A673 (cell line): ENCODE results near the gene OSBPL1A.

Experiments used
- EZH2 ChIP-seq: fragments of 200-600 bp; sonication (generic); IDR thresholded peaks from 2 replicates; pipeline ENCODE4 v1.6.1; 2017; ENCODE audit warnings: borderline replicate concordance, low read depth, mild to moderate bottlenecking, mixed read lengths, antibody characterized with exemption, low read length; ENCODE audit not compliant: poor library complexity, severe bottlenecking
- TF ChIP-seq, protein P1 (sequence below): fragments of 300-800, 200-600 bp; sonication (generic); conservative IDR thresholded peaks from 2 replicates; pipeline ENCODE4 v1.5.1; 2017; ENCODE audit warnings: low read depth, mild to moderate bottlenecking, antibody characterized with exemption, low read length, moderate library complexity, mixed read lengths

DNA sequence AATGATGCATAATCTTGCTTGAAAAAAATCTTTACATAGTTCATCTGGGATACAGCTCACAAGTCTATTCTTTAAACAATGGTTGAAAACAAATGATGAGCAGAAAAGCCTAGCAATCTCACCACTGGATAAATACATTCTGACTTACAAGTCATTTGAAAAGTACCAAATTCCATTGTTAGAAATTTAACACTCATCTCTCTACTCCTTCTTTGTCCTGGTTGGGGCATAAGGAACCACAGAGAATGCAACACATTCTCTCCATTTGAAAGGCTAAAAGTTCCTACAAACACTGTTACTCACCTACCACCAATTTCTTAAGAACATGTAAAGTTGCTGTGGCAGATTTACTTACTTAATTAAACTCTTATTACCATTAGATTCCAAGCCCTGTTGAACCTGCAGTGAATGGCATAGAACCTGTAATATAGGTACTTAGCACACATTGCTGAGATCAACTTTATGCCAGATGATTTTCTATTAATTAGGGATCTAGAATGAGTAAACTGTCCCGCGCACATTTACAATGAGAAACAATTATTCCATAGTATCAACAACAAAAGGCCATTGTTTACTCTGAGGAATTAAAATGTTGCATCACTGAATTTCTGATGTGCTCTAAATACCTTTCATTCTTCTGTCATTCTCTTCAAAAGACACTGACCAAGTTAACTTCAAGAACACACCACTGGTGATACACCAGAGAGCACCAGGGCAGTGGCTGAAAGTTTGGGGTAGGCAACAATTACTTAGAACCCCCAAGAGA lies 189.2 kb downstream of the OSBPL1A start:
- TF ChIP-seq, protein P1, sequence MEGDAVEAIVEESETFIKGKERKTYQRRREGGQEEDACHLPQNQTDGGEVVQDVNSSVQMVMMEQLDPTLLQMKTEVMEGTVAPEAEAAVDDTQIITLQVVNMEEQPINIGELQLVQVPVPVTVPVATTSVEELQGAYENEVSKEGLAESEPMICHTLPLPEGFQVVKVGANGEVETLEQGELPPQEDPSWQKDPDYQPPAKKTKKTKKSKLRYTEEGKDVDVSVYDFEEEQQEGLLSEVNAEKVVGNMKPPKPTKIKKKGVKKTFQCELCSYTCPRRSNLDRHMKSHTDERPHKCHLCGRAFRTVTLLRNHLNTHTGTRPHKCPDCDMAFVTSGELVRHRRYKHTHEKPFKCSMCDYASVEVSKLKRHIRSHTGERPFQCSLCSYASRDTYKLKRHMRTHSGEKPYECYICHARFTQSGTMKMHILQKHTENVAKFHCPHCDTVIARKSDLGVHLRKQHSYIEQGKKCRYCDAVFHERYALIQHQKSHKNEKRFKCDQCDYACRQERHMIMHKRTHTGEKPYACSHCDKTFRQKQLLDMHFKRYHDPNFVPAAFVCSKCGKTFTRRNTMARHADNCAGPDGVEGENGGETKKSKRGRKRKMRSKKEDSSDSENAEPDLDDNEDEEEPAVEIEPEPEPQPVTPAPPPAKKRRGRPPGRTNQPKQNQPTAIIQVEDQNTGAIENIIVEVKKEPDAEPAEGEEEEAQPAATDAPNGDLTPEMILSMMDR: no peak
- no peak for TF ChIP-seq EZH2
